ENCODE results near the gene VMP1. TPM values are rescaled to one million over a fixed set of nuclear protein-coding genes. Genes with fewer than 3 reads are reported as not detected.
"Not testable (repeated sequence)": the region's sequence is repeated elsewhere in the genome, so short reads cannot be mapped to it uniquely, and the experiment has no call there.

VMP1 gene
- polyA plus RNA-seq, 3 donors = 53.2 to 143 (median 55.5) TPM

GRCh38 chr17:59826706-59827453 lies 119.4 kb downstream of the VMP1 start:
- WGBS, 3 donors = 90 to 93% (median 92%) methylated on average over 4 of the region's 4 CpGs
- no peak overlapping the region for H3K27ac ChIP-seq (ENCODE audit: low read depth, low read length)

GRCh38 chr17:59827721-59828477 lies 120.4 kb downstream of the VMP1 start:
- WGBS, 3 donors = 77 to 78% (median 77%) methylated on average over 5 of the region's 5 CpGs
- H3K27ac ChIP-seq (ENCODE audit: low read depth, low read length) = no peak overlapping the region

- H3K27ac ChIP-seq (ENCODE audit: low read depth, low read length) = no peak overlapping the region
- 63 to 75% (median 72%) methylated on average over 2 of the region's 2 CpGs for WGBS, 3 donors
These were observed 121.0 kb downstream of the VMP1 start for GRCh38 chr17:59828478-59828760.

- H3K27ac ChIP-seq (ENCODE audit: low read depth, low read length) = not testable (repeated sequence)
- 42 to 59% (median 45%) methylated on average over 7 of the region's 7 CpGs for WGBS, 3 donors
These were observed 121.4 kb downstream of the VMP1 start for GRCh38 chr17:59828819-59829216.

GRCh38 chr17:59829217-59830006 lies 122.0 kb downstream of the VMP1 start:
- H3K27ac ChIP-seq (ENCODE audit: low read depth, low read length) = no peak overlapping the region
- WGBS, 3 donors = 10 to 29% (median 10%) methylated on average over 4 of the region's 4 CpGs

- 68 to 89% (median 69%) methylated on average over 3 of the region's 3 CpGs for WGBS, 3 donors
- H3K27ac ChIP-seq (ENCODE audit: low read depth, low read length) = no peak overlapping the region
These were observed 122.7 kb downstream of the VMP1 start for GRCh38 chr17:59830007-59830630.

- 61 to 89% (median 85%) methylated on average over 1 of the region's 1 CpG for WGBS, 3 donors
- H3K27ac ChIP-seq (ENCODE audit: low read depth, low read length) = peak overlapping the region; percentile 75
These were observed 123.5 kb downstream of the VMP1 start for GRCh38 chr17:59830846-59831486.

- 44 to 73% (median 65%) methylated on average over 4 of the region's 4 CpGs for WGBS, 3 donors
- H3K27ac ChIP-seq (ENCODE audit: low read depth, low read length) = no peak overlapping the region
These were observed 125.5 kb downstream of the VMP1 start for GRCh38 chr17:59832883-59833379.

- peak overlapping the region; percentile 95 for H3K27ac ChIP-seq (ENCODE audit: low read depth, low read length)
- WGBS, 3 donors = 1 to 4% (median 4%) methylated on average over 8 of the region's 8 CpGs
These were observed 130.0 kb downstream of the VMP1 start for GRCh38 chr17:59837308-59838051.

- WGBS, 3 donors = 8 to 21% (median 18%) methylated on average over 8 of the region's 8 CpGs
- H3K27ac ChIP-seq (ENCODE audit: low read depth, low read length) = peak overlapping the region; percentile 100
These were observed 130.8 kb downstream of the VMP1 start for GRCh38 chr17:59838052-59838916.

- H3K27ac ChIP-seq (ENCODE audit: low read depth, low read length) = peak overlapping the region; percentile 75
- WGBS, 3 donors = 28 to 40% (median 34%) methylated on average over 6 of the region's 6 CpGs
These were observed 132.3 kb downstream of the VMP1 start for GRCh38 chr17:59839651-59840328.

GRCh38 chr17:59840329-59841090 lies 133.1 kb downstream of the VMP1 start:
- no peak overlapping the region for H3K27ac ChIP-seq (ENCODE audit: low read depth, low read length)
- 30 to 43% (median 43%) methylated on average over 4 of the region's 4 CpGs for WGBS, 3 donors

- not testable (repeated sequence) for H3K27ac ChIP-seq (ENCODE audit: low read depth, low read length)
- 48 to 60% (median 57%) methylated on average over 7 of the region's 7 CpGs for WGBS, 3 donors
These were observed 133.8 kb downstream of the VMP1 start for GRCh38 chr17:59841091-59841881.

GRCh38 chr17:59841882-59842263 lies 134.4 kb downstream of the VMP1 start:
- WGBS, 3 donors = 78 to 89% (median 84%) methylated on average over 4 of the region's 4 CpGs
- not testable (repeated sequence) for H3K27ac ChIP-seq (ENCODE audit: low read depth, low read length)

Measured in adipose tissue (tissue), 3 donors.